Adrenal gland (tissue), 5 donors: ENCODE measurements around the gene DIAPH2.

ENCODE experiments used
- POLR2A ChIP-seq, 2 donors: fragments of 450-650 bp; IDR thresholded peaks; one replicate each; pipeline ENCODE4 v1.6.1; 2017; ENCODE audit warnings: antibody characterized with exemption in 2 of 2, mild to moderate bottlenecking in 2 of 2, moderate library complexity in 1 of 2
- TF ChIP-seq, protein P1 (sequence below), 6 experiments: fragments of 450-650 bp in 4 of 6; fragments of 200-600 bp in 2 of 6; sonication (generic) in 1 of 6; IDR thresholded peaks; 1 replicate in 5 of 6; 2 replicates in 1 of 6; pipeline versions ENCODE4 v1.5.1 to v1.8.0; 2016 to 2021; ENCODE audit warnings: antibody characterized with exemption in 6 of 6, mild to moderate bottlenecking in 2 of 6, moderate library complexity in 1 of 6
- donor health status: DM: no; HTN: no; CAD: no.

DNA sequence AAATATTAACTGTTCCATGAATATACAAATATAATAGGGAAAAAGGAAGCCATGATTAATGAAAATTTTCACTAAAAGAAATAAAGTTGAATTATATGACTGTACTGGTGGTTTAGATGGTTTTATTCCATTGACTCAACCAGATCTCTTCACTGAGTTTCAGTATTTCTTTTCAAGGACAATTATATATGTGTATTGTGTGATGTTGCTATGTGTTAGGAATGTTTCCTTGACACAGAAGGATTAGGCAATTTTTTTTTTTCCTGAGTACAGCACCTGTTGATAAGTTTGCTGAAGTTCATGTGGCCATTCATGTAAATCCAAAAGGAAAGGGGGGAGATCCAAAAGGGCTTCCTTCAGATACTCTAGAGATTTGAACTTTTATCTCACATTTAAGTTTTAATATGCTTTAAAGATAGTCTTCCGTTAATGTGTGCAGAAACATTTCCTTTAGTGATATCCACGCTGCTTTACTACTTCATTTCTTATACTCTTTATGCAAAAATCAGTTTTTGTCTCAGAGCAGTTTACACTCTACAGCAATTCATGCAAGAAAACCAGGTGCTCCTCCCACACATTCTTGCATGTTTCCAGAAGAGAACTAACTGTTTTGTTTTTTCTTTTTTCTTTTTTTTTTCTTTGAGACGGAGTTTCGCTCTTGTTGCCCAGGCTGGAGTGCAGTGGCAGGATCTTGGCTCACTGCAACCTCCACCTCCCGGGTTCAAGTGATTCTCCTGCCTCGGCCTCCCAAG is 448.2 kb downstream of the DIAPH2 start:
- TF ChIP-seq, protein P1, sequence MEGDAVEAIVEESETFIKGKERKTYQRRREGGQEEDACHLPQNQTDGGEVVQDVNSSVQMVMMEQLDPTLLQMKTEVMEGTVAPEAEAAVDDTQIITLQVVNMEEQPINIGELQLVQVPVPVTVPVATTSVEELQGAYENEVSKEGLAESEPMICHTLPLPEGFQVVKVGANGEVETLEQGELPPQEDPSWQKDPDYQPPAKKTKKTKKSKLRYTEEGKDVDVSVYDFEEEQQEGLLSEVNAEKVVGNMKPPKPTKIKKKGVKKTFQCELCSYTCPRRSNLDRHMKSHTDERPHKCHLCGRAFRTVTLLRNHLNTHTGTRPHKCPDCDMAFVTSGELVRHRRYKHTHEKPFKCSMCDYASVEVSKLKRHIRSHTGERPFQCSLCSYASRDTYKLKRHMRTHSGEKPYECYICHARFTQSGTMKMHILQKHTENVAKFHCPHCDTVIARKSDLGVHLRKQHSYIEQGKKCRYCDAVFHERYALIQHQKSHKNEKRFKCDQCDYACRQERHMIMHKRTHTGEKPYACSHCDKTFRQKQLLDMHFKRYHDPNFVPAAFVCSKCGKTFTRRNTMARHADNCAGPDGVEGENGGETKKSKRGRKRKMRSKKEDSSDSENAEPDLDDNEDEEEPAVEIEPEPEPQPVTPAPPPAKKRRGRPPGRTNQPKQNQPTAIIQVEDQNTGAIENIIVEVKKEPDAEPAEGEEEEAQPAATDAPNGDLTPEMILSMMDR (IDR thresholded peaks at IDR 0.05) = no peak
- TF ChIP-seq POLR2A (IDR thresholded peaks at IDR 0.05) = no peak
